GM10266 (cell line): ENCODE results near the gene EEF2K.

Source experiments
- DNase-seq: peaks from one replicate; pipeline ENCODE4 v3.0.0; 2012; ENCODE audit errors: extremely low spot score
- CTCF ChIP-seq: IDR thresholded peaks from 2 replicates; pipeline ENCODE4 v1.5.1; 2012; ENCODE audit warnings: mild to moderate bottlenecking, low read depth; ENCODE audit not compliant: control insufficient read depth, insufficient read depth; ENCODE audit errors: missing control alignments

The EEF2K gene

GRCh38 chr16:22265351-22265750, 59.3 kb downstream of the EEF2K start:
- no peak for DNase-seq
- TF ChIP-seq CTCF: no peak

GRCh38 chr16:22266546-22266945, 60.5 kb downstream of the EEF2K start:
- DNase-seq: no peak

GRCh38 chr16:22267764-22268163, 61.7 kb downstream of the EEF2K start:
- TF ChIP-seq CTCF: no peak
- DNase-seq: no peak

More at GRCh38 chr16:22266546-22266945, 60.5 kb downstream of the EEF2K start:
- no peak for TF ChIP-seq CTCF

GRCh38 chr16:22270525-22270924, 64.4 kb downstream of the EEF2K start:
- TF ChIP-seq CTCF: no peak
- DNase-seq: no peak

- no peak for TF ChIP-seq CTCF
- DNase-seq: no peak
Observed at GRCh38 chr16:22272870-22273650, 67.0 kb downstream of the EEF2K start.

- TF ChIP-seq CTCF: no peak
- DNase-seq: no peak
Observed at GRCh38 chr16:22274916-22275315, 68.8 kb downstream of the EEF2K start.

GRCh38 chr16:22278441-22279230, 72.6 kb downstream of the EEF2K start:
- no peak for DNase-seq
- TF ChIP-seq CTCF: no peak
